HFFc6 (cell line): ENCODE results near the gene CD59. TPM values are rescaled to one million over a fixed set of nuclear protein-coding genes. Genes with fewer than 3 reads are reported as not detected.
A peak's percentile ranks its signal among the peaks of the same experiment; 100 is the strongest.

Source experiments
- DNase-seq: peaks from one replicate; pipeline ENCODE4 v3.0.0-alpha.2; 2018
- H3K27ac Mint-ChIP-seq: 2 replicates; pipeline ENCODE4 v1.8.0; 2020; ENCODE audit warnings: mild to moderate bottlenecking, mixed read lengths
- H3K27me3 Mint-ChIP-seq: 2 replicates; pipeline ENCODE4 v1.8.0; 2021; ENCODE audit warnings: mild to moderate bottlenecking, moderate library complexity, mixed read lengths; ENCODE audit not compliant: insufficient read depth
- H3K36me3 Mint-ChIP-seq: 2 replicates; pipeline ENCODE4 v1.8.0; 2021; ENCODE audit warnings: low read depth, mixed read lengths
- H3K4me1 Mint-ChIP-seq: 2 replicates; pipeline ENCODE4 v1.8.0; 2020; ENCODE audit warnings: low read depth, mixed read lengths
- H3K4me3 Mint-ChIP-seq: 2 replicates; pipeline ENCODE4 v1.8.0; 2020; ENCODE audit warnings: mild to moderate bottlenecking, moderate library complexity, mixed read lengths
- H3K9me3 Mint-ChIP-seq: 2 replicates; pipeline ENCODE4 v1.8.0; 2020; ENCODE audit warnings: mild to moderate bottlenecking, mixed read lengths
- CTCF ChIP-seq: fragments of 200-600 bp; sonication (generic); IDR thresholded peaks from 2 replicates; pipeline ENCODE4 v1.5.0; 2021; ENCODE audit warnings: antibody characterized with exemption, mild to moderate bottlenecking
- total RNA-seq, 6 experiments: library from RNA; stranded (reverse); fragmentation: NEBNext Ultra II Directional; extraction: Animal tissue kit (Norgen Biotek cat#: 25700); gene quantifications; 2 replicates in 1 of 6; 3 replicates in 5 of 6; pipeline ENCODE4 v1.2.3, GENCODE V29; 2021

The CD59 gene
- total RNA-seq, 6 experiments from 2014 or later = 1,095 to 1,408 (median 1,232) TPM

- Mint-ChIP-seq H3K36me3 (peaks cover 54% of the 10 kb centered on the region), H3K9me3 (peaks cover 11% of the 10 kb centered on the region), H3K4me1 (peaks cover 97% of the 10 kb centered on the region), H3K4me3 (peak overlapping the region; percentile 84; the same call in 1 of the 2 replicates), H3K27ac (peak overlapping the region; percentile 97), H3K27me3 (peaks cover 5% of the 10 kb centered on the region)
- no peak for DNase-seq
- no peak for TF ChIP-seq CTCF
Observed at GRCh38 chr11:33725496-33725895, 10.7 kb downstream of the CD59 start.

- Mint-ChIP-seq H3K27ac (peak overlapping the region; percentile 97), H3K4me3 (peak overlapping the region; percentile 84), H3K4me1 (peaks cover 100% of the 10 kb centered on the region), H3K36me3 (peaks cover 55% of the 10 kb centered on the region), H3K27me3 (peaks cover 5% of the 10 kb centered on the region), H3K9me3 (peaks cover 11% of the 10 kb centered on the region)
- no peak for TF ChIP-seq CTCF
- peak; percentile 31 for DNase-seq
Observed at GRCh38 chr11:33724644-33725035, 11.6 kb downstream of the CD59 start.

GRCh38 chr11:33723238-33723881 is 12.9 kb downstream of the CD59 start:
- peak overlapping the region; percentile 97 for H3K27ac Mint-ChIP-seq
- H3K36me3 Mint-ChIP-seq = peaks cover 51% of the 10 kb centered on the region
- peak overlapping the region; percentile 84 for H3K4me3 Mint-ChIP-seq
- DNase-seq = peak; percentile 74
- TF ChIP-seq CTCF = no peak
- peaks cover 5% of the 10 kb centered on the region for H3K27me3 Mint-ChIP-seq
- H3K9me3 Mint-ChIP-seq = peaks cover 9% of the 10 kb centered on the region
- peaks cover 95% of the 10 kb centered on the region for H3K4me1 Mint-ChIP-seq

GRCh38 chr11:33722590-33723234 is 13.5 kb downstream of the CD59 start:
- Mint-ChIP-seq H3K27ac (peak overlapping the region; percentile 97), H3K27me3 (peaks cover 5% of the 10 kb centered on the region), H3K4me3 (peak overlapping the region; percentile 84), H3K9me3 (peaks cover 3% of the 10 kb centered on the region; the same call in 1 of the 2 replicates), H3K36me3 (peaks cover 45% of the 10 kb centered on the region), H3K4me1 (peaks cover 89% of the 10 kb centered on the region)
- peak; percentile 88 for DNase-seq
- no peak for TF ChIP-seq CTCF

GRCh38 chr11:33721984-33722383 is 14.2 kb downstream of the CD59 start:
- H3K27ac Mint-ChIP-seq = peak overlapping the region; percentile 97
- no peaks in the 10 kb centered on the region for H3K9me3 Mint-ChIP-seq
- H3K4me1 Mint-ChIP-seq = peaks cover 84% of the 10 kb centered on the region
- no peak for TF ChIP-seq CTCF
- no peak for DNase-seq
- peaks cover 5% of the 10 kb centered on the region for H3K27me3 Mint-ChIP-seq
- peak overlapping the region; percentile 84 for H3K4me3 Mint-ChIP-seq
- peaks cover 41% of the 10 kb centered on the region for H3K36me3 Mint-ChIP-seq
